Adrenal gland (tissue), 5 donors: ENCODE measurements around the gene RSF1.

ENCODE experiments used
- CTCF ChIP-seq, 6 experiments: fragments of 450-650 bp in 4 of 6; fragments of 200-600 bp in 2 of 6; sonication (generic) in 1 of 6; IDR thresholded peaks; 1 replicate in 5 of 6; 2 replicates in 1 of 6; pipeline versions ENCODE4 v1.5.1 to v1.8.0; 2016 to 2021; ENCODE audit warnings: antibody characterized with exemption in 6 of 6, mild to moderate bottlenecking in 2 of 6, moderate library complexity in 1 of 6
- POLR2A ChIP-seq, 2 donors: fragments of 450-650 bp; IDR thresholded peaks; one replicate each; pipeline ENCODE4 v1.6.1; 2017; ENCODE audit warnings: antibody characterized with exemption in 2 of 2, mild to moderate bottlenecking in 2 of 2, moderate library complexity in 1 of 2
- donor health status: DM: no; HTN: no; CAD: no.

GRCh38 chr11:77729063-77729462, 91.5 kb downstream of the RSF1 start:
- TF ChIP-seq POLR2A (IDR thresholded peaks at IDR 0.05) (no peak), CTCF (IDR thresholded peaks at IDR 0.05) (no peak)
